IPS-NIHi7 (cell line): ENCODE results near the gene CCL26.
"Not testable (repeated sequence)": the region's sequence is repeated elsewhere in the genome, so short reads cannot be mapped to it uniquely, and the experiment has no call there.

Source experiments
- DNase-seq: peaks from one replicate; pipeline ENCODE4 v3.0.0; 2012; ENCODE audit warnings: mixed read lengths; ENCODE audit errors: extremely low spot score

CCL26 gene

GRCh38 chr7:75792567-75792966 lies 20.6 kb upstream of the CCL26 start:
- not testable (repeated sequence) for DNase-seq

- no peak for DNase-seq
Measured at GRCh38 chr7:75789361-75789924, 17.4 kb upstream of the CCL26 start.

- DNase-seq, result not testable (repeated sequence)
Measured at GRCh38 chr7:75788154-75788847, 16.3 kb upstream of the CCL26 start.

- not testable (repeated sequence) for DNase-seq
Measured at GRCh38 chr7:75783058-75783457, 11.0 kb upstream of the CCL26 start.

- DNase-seq, result not testable (repeated sequence)
Measured at GRCh38 chr7:75780647-75781273, 8.7 kb upstream of the CCL26 start.

GRCh38 chr7:75779516-75779915 lies 7.5 kb upstream of the CCL26 start:
- DNase-seq, result not testable (repeated sequence)

GRCh38 chr7:75779035-75779434 lies 7.0 kb upstream of the CCL26 start:
- not testable (repeated sequence) for DNase-seq

GRCh38 chr7:75776295-75776971 lies 4.4 kb upstream of the CCL26 start:
- DNase-seq, result no peak

- not testable (repeated sequence) for DNase-seq
Measured at GRCh38 chr7:75773958-75774357, 1.9 kb upstream of the CCL26 start.

GRCh38 chr7:75771224-75771623 lies 787 bp downstream of the CCL26 start:
- DNase-seq, result no peak

- peak; percentile 84 for DNase-seq
Measured at GRCh38 chr7:75762350-75762917, 9.6 kb downstream of the CCL26 start.

- DNase-seq, result not testable (repeated sequence)
Measured at GRCh38 chr7:75761801-75762200, 10.2 kb downstream of the CCL26 start.

- no peak for DNase-seq
Measured at GRCh38 chr7:75758491-75758890, 13.5 kb downstream of the CCL26 start.

- DNase-seq, result no peak
Measured at GRCh38 chr7:75757860-75758259, 14.2 kb downstream of the CCL26 start.

- peak; percentile 54 for DNase-seq
Measured at GRCh38 chr7:75756991-75757676, 14.9 kb downstream of the CCL26 start.

GRCh38 chr7:75756206-75756990 lies 15.6 kb downstream of the CCL26 start:
- DNase-seq, result no peak

GRCh38 chr7:75743455-75743859 lies 28.6 kb downstream of the CCL26 start:
- DNase-seq, result no peak

GRCh38 chr7:75740846-75741497 lies 31.0 kb downstream of the CCL26 start:
- no peak for DNase-seq

GRCh38 chr7:75739796-75740672 lies 32.0 kb downstream of the CCL26 start:
- no peak for DNase-seq
